Activated naive CD8-positive, alpha-beta T cell treated with anti-CD3 and anti-CD28 coated beads, Interleukin-2, amount 10 ng/mL, durations not matched to agents 7 days and 5 days (primary cell): Measurements from ENCODE around the gene AKR1C3. TPM values are rescaled to one million over a fixed set of nuclear protein-coding genes. Genes with fewer than 3 reads are reported as not detected.
"Not testable (repeated sequence)": the region's sequence is repeated elsewhere in the genome, so short reads cannot be mapped to it uniquely, and the experiment has no call there.

ENCODE experiments used
- ATAC-seq: fragments of 150-1000 bp; cut with Tn5 transposase; one replicate; pipeline ENCODE4 v1.10.0; 2021; ENCODE audit warnings: low read depth, moderate library complexity
- POLR2A ChIA-PET: fragments of 350-600 bp; sonication (Branson Sonifier 250); formaldehyde crosslinking; loops from one replicate; lab custom pipeline; 2021; ENCODE audit warnings: antibody characterized with exemption; lab: Charles Lee
- DNase-seq: peaks from one replicate; pipeline ENCODE4 v3.0.0; 2021
- H3K27ac Mint-ChIP-seq: one replicate; pipeline ENCODE4 v1.8.0; 2022; ENCODE audit warnings: mild to moderate bottlenecking, mixed read lengths
- H3K27me3 Mint-ChIP-seq: one replicate; pipeline ENCODE4 v1.8.0; 2022; ENCODE audit warnings: mild to moderate bottlenecking, moderate library complexity, mixed read lengths
- H3K36me3 Mint-ChIP-seq: one replicate; pipeline ENCODE4 v1.8.0; 2021; ENCODE audit warnings: mild to moderate bottlenecking, mixed read lengths
- H3K4me1 Mint-ChIP-seq: one replicate; pipeline ENCODE4 v1.8.0; 2021; ENCODE audit warnings: mixed read lengths
- H3K4me3 Mint-ChIP-seq: one replicate; pipeline ENCODE4 v1.8.0; 2022; ENCODE audit warnings: mild to moderate bottlenecking, moderate library complexity, mixed read lengths
- H3K9me3 Mint-ChIP-seq: one replicate; pipeline ENCODE4 v1.8.0; 2021; ENCODE audit warnings: mixed read lengths
- total RNA-seq, 2 experiments: library from RNA; stranded (reverse); gene quantifications; one replicate each; pipeline ENCODE4 v1.2.3, GENCODE V29; 2021

Gene AKR1C3
- total RNA-seq, 2 experiments from 2014 or later = 1.8 to 2.0 TPM

GRCh38 chr10:5095687-5096086 is 1.5 kb downstream of the AKR1C3 start:
- no peak for DNase-seq
- H3K9me3 Mint-ChIP-seq = no peaks in the 10 kb centered on the region
- H3K4me3 Mint-ChIP-seq = no peak overlapping the region
- peaks cover 13% of the 10 kb centered on the region for H3K27me3 Mint-ChIP-seq
- peaks cover 5% of the 10 kb centered on the region for H3K4me1 Mint-ChIP-seq
- no peaks in the 10 kb centered on the region for H3K36me3 Mint-ChIP-seq
- ATAC-seq = no peak
- no peak overlapping the region for H3K27ac Mint-ChIP-seq
- POLR2A ChIA-PET = no interaction called here

GRCh38 chr10:5096108-5096507 is 1.9 kb downstream of the AKR1C3 start:
- no peak overlapping the region for H3K4me3 Mint-ChIP-seq
- ATAC-seq = no peak
- DNase-seq = no peak
- H3K36me3 Mint-ChIP-seq = no peaks in the 10 kb centered on the region
- peaks cover 5% of the 10 kb centered on the region for H3K4me1 Mint-ChIP-seq
- H3K9me3 Mint-ChIP-seq = no peaks in the 10 kb centered on the region
- POLR2A ChIA-PET = no interaction called here
- peaks cover 13% of the 10 kb centered on the region for H3K27me3 Mint-ChIP-seq
- no peak overlapping the region for H3K27ac Mint-ChIP-seq

GRCh38 chr10:5102479-5102878 is 8.3 kb downstream of the AKR1C3 start:
- H3K4me1 Mint-ChIP-seq, H3K27me3 Mint-ChIP-seq, DNase-seq, ATAC-seq, POLR2A ChIA-PET, H3K36me3 Mint-ChIP-seq, H3K9me3 Mint-ChIP-seq, H3K4me3 Mint-ChIP-seq, H3K27ac Mint-ChIP-seq: not testable (repeated sequence)

- no peak for ATAC-seq
- H3K27ac Mint-ChIP-seq = no peak overlapping the region
- DNase-seq = no peak
- no peaks in the 10 kb centered on the region for H3K27me3 Mint-ChIP-seq
- no peaks in the 10 kb centered on the region for H3K36me3 Mint-ChIP-seq
- H3K9me3 Mint-ChIP-seq = no peaks in the 10 kb centered on the region
- POLR2A ChIA-PET = no interaction called here
- no peaks in the 10 kb centered on the region for H3K4me1 Mint-ChIP-seq
- no peak overlapping the region for H3K4me3 Mint-ChIP-seq
Observed at GRCh38 chr10:5103481-5103880, 9.3 kb downstream of the AKR1C3 start.

- Mint-ChIP-seq H3K4me1 (no peaks in the 10 kb centered on the region), H3K9me3 (peaks cover 1% of the 10 kb centered on the region), H3K27me3 (no peaks in the 10 kb centered on the region), H3K36me3 (no peaks in the 10 kb centered on the region), H3K4me3 (no peak overlapping the region), H3K27ac (no peak overlapping the region)
- no peak for ATAC-seq
- DNase-seq = no peak
- POLR2A ChIA-PET = no interaction called here
Observed at GRCh38 chr10:5105626-5106025, 11.4 kb downstream of the AKR1C3 start.

GRCh38 chr10:5106553-5106952 is 12.3 kb downstream of the AKR1C3 start:
- Mint-ChIP-seq H3K4me1 (no peaks in the 10 kb centered on the region), H3K27ac (no peak overlapping the region), H3K36me3 (no peaks in the 10 kb centered on the region), H3K9me3 (peaks cover 1% of the 10 kb centered on the region), H3K27me3 (no peaks in the 10 kb centered on the region), H3K4me3 (no peak overlapping the region)
- POLR2A ChIA-PET = no interaction called here
- DNase-seq = no peak
- ATAC-seq = no peak

- no peak for DNase-seq
Observed at GRCh38 chr10:5107860-5108526, 13.8 kb downstream of the AKR1C3 start.

GRCh38 chr10:5108658-5109416 is 14.6 kb downstream of the AKR1C3 start:
- Mint-ChIP-seq H3K4me3 (no peak overlapping the region), H3K36me3 (no peaks in the 10 kb centered on the region), H3K4me1 (no peaks in the 10 kb centered on the region), H3K9me3 (peaks cover 1% of the 10 kb centered on the region), H3K27ac (no peak overlapping the region), H3K27me3 (no peaks in the 10 kb centered on the region)
- ATAC-seq (no peak), DNase-seq (no peak)
- POLR2A ChIA-PET = no interaction called here

More at GRCh38 chr10:5107860-5108526, 13.8 kb downstream of the AKR1C3 start:
- no peaks in the 10 kb centered on the region for H3K4me1 Mint-ChIP-seq
- H3K36me3 Mint-ChIP-seq = no peaks in the 10 kb centered on the region
- ATAC-seq = no peak
- no peak overlapping the region for H3K4me3 Mint-ChIP-seq
- no peak overlapping the region for H3K27ac Mint-ChIP-seq
- H3K9me3 Mint-ChIP-seq = peaks cover 1% of the 10 kb centered on the region
- H3K27me3 Mint-ChIP-seq = no peaks in the 10 kb centered on the region
- POLR2A ChIA-PET = no interaction called here

GRCh38 chr10:5109861-5110260 is 15.6 kb downstream of the AKR1C3 start:
- POLR2A ChIA-PET, H3K27ac Mint-ChIP-seq, H3K4me3 Mint-ChIP-seq, H3K9me3 Mint-ChIP-seq, H3K4me1 Mint-ChIP-seq, DNase-seq, ATAC-seq, H3K36me3 Mint-ChIP-seq, H3K27me3 Mint-ChIP-seq: not testable (repeated sequence)

GRCh38 chr10:5116621-5117020 is 22.4 kb downstream of the AKR1C3 start:
- H3K36me3 Mint-ChIP-seq = no peaks in the 10 kb centered on the region
- DNase-seq (no peak), ATAC-seq (no peak)
- no peak overlapping the region for H3K27ac Mint-ChIP-seq
- H3K9me3 Mint-ChIP-seq = peaks cover 7% of the 10 kb centered on the region
- POLR2A ChIA-PET = no interaction called here
- H3K4me3 Mint-ChIP-seq = no peak overlapping the region
- H3K27me3 Mint-ChIP-seq = peaks cover 10% of the 10 kb centered on the region
- no peaks in the 10 kb centered on the region for H3K4me1 Mint-ChIP-seq

- H3K4me3 Mint-ChIP-seq = no peak overlapping the region
- H3K27me3 Mint-ChIP-seq = peaks cover 10% of the 10 kb centered on the region
- DNase-seq (no peak), ATAC-seq (no peak)
- peaks cover 7% of the 10 kb centered on the region for H3K9me3 Mint-ChIP-seq
- H3K4me1 Mint-ChIP-seq = no peaks in the 10 kb centered on the region
- no peak overlapping the region for H3K27ac Mint-ChIP-seq
- POLR2A ChIA-PET = no interaction called here
- no peaks in the 10 kb centered on the region for H3K36me3 Mint-ChIP-seq
Observed at GRCh38 chr10:5117026-5117425, 22.8 kb downstream of the AKR1C3 start.

- H3K4me3 Mint-ChIP-seq, H3K9me3 Mint-ChIP-seq, DNase-seq, H3K4me1 Mint-ChIP-seq, H3K27ac Mint-ChIP-seq, POLR2A ChIA-PET, H3K36me3 Mint-ChIP-seq, ATAC-seq: not testable (repeated sequence)
- H3K27me3 Mint-ChIP-seq = peaks cover 14% of the 10 kb centered on the region
Observed at GRCh38 chr10:5119997-5120396, 25.8 kb downstream of the AKR1C3 start.

GRCh38 chr10:5123886-5124285 is 29.7 kb downstream of the AKR1C3 start:
- Mint-ChIP-seq H3K9me3 (peaks cover 8% of the 10 kb centered on the region), H3K4me1 (no peaks in the 10 kb centered on the region), H3K36me3 (peaks cover 3% of the 10 kb centered on the region), H3K4me3 (no peak overlapping the region), H3K27ac (no peak overlapping the region), H3K27me3 (peaks cover 11% of the 10 kb centered on the region)
- POLR2A ChIA-PET = no interaction called here
- DNase-seq (no peak), ATAC-seq (no peak)
